ENCODE data around the gene LIG1.

DNA sequence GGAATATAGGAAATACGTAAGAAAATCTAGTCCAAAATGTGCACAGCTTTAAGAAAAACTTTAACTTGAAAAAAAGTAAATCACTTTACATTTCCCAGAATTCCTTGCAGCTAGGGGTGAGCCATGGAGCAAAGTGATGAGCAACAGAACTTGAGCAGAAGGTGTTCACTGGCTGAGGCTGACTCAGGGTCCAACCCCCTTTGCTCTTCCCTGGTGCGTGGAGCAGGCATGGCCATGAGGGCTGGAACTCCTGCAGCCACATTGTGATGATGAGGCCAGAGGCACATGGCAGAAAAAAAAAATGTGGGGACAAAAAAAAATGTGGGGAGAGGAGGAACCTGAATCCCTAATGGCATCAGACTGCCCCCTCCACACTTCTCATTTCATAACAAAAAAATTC lies 49.6 kb downstream of the LIG1 start:
- TF ChIP-seq, protein P1, sequence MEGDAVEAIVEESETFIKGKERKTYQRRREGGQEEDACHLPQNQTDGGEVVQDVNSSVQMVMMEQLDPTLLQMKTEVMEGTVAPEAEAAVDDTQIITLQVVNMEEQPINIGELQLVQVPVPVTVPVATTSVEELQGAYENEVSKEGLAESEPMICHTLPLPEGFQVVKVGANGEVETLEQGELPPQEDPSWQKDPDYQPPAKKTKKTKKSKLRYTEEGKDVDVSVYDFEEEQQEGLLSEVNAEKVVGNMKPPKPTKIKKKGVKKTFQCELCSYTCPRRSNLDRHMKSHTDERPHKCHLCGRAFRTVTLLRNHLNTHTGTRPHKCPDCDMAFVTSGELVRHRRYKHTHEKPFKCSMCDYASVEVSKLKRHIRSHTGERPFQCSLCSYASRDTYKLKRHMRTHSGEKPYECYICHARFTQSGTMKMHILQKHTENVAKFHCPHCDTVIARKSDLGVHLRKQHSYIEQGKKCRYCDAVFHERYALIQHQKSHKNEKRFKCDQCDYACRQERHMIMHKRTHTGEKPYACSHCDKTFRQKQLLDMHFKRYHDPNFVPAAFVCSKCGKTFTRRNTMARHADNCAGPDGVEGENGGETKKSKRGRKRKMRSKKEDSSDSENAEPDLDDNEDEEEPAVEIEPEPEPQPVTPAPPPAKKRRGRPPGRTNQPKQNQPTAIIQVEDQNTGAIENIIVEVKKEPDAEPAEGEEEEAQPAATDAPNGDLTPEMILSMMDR (IDR thresholded peaks at IDR 0.05) = no peak
- TF ChIP-seq POLR2A (IDR thresholded peaks at IDR 0.05) = no peak
